WTC11 (cell line): ENCODE data around the gene CHID1.

Source experiments
- ESRRA ChIP-seq: sonication (generic); formaldehyde crosslinking; IDR thresholded peaks from 2 replicates; pipeline ENCODE4 v1.8.1; 2022; ENCODE audit warnings: mild to moderate bottlenecking, missing genetic modification reagents, borderline replicate concordance
- FOXK1 ChIP-seq: sonication (generic); formaldehyde crosslinking; IDR thresholded peaks from 2 replicates; pipeline ENCODE4 v1.8.0; 2022; ENCODE audit warnings: mild to moderate bottlenecking, moderate library complexity, missing genetic modification reagents
- NFYB ChIP-seq: sonication (generic); formaldehyde crosslinking; conservative IDR thresholded peaks from 2 replicates; pipeline ENCODE4 v1.8.0; 2022; ENCODE audit warnings: low read depth, missing genetic modification reagents
- SMAD4 ChIP-seq: sonication (generic); formaldehyde crosslinking; IDR thresholded peaks from 2 replicates; pipeline ENCODE4 v1.8.0; 2022; ENCODE audit warnings: mild to moderate bottlenecking, missing genetic modification reagents
- ZBTB21 ChIP-seq: sonication (generic); formaldehyde crosslinking; IDR thresholded peaks from 2 replicates; pipeline ENCODE4 v1.8.1; 2023; ENCODE audit warnings: mild to moderate bottlenecking, missing genetic modification reagents, borderline replicate concordance
- TF ChIP-seq, protein P1 (sequence below): sonication (generic); formaldehyde crosslinking; IDR thresholded peaks from 2 replicates; pipeline ENCODE4 v1.8.1; 2023; ENCODE audit warnings: mild to moderate bottlenecking, missing genetic modification reagents
- TF ChIP-seq, protein P2 (sequence below): fragments of 200-600 bp; IDR thresholded peaks from 2 replicates; pipeline ENCODE4 v1.8.0; 2022; ENCODE audit warnings: antibody characterized with exemption
- TF ChIP-seq, protein P3 (sequence below): sonication (generic); formaldehyde crosslinking; IDR thresholded peaks from 2 replicates; pipeline ENCODE4 v1.8.0; 2022; ENCODE audit warnings: mild to moderate bottlenecking, missing genetic modification reagents
- TF ChIP-seq, protein P4 (sequence below): sonication (generic); formaldehyde crosslinking; conservative IDR thresholded peaks from 2 replicates; pipeline ENCODE4 v1.8.1; 2023; ENCODE audit warnings: mild to moderate bottlenecking, low read depth, missing genetic modification reagents, moderate library complexity
- TF ChIP-seq, protein P5 (sequence below): sonication (generic); formaldehyde crosslinking; IDR thresholded peaks from 2 replicates; pipeline ENCODE4 v1.8.1; 2022; ENCODE audit warnings: low read depth, mild to moderate bottlenecking, moderate library complexity, missing genetic modification reagents, borderline replicate concordance
- TF ChIP-seq, protein P6 (sequence below): fragments of 250-450 bp; sonication (Bioruptor Pico); IDR thresholded peaks from 2 replicates; pipeline ENCODE4 v1.9.0; 2021; ENCODE audit warnings: mild to moderate bottlenecking, borderline replicate concordance

DNA sequence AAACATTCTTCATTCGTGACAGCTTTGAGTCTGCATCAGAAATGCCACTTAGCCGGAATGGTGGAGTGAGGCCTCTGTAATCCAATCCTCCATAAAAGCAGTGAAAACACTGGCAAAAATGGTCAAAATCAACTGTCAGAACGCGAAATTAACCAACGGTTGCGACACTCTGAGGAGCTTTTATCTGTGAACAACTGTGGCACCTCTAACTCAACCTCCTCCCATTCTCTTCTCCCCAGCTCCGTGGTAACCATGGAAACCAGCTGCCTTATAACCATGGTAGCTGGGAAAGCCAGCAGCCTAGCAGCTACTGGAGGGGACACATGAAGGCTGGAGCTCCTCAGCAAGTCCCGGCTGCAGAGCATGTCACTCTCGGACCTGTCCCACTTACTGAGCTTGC lies 35.4 kb upstream of the CHID1 start:
- TF ChIP-seq, protein P1, sequence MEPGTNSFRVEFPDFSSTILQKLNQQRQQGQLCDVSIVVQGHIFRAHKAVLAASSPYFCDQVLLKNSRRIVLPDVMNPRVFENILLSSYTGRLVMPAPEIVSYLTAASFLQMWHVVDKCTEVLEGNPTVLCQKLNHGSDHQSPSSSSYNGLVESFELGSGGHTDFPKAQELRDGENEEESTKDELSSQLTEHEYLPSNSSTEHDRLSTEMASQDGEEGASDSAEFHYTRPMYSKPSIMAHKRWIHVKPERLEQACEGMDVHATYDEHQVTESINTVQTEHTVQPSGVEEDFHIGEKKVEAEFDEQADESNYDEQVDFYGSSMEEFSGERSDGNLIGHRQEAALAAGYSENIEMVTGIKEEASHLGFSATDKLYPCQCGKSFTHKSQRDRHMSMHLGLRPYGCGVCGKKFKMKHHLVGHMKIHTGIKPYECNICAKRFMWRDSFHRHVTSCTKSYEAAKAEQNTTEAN (CRISPR knock-in tag), result no peak
- TF ChIP-seq, protein P2, sequence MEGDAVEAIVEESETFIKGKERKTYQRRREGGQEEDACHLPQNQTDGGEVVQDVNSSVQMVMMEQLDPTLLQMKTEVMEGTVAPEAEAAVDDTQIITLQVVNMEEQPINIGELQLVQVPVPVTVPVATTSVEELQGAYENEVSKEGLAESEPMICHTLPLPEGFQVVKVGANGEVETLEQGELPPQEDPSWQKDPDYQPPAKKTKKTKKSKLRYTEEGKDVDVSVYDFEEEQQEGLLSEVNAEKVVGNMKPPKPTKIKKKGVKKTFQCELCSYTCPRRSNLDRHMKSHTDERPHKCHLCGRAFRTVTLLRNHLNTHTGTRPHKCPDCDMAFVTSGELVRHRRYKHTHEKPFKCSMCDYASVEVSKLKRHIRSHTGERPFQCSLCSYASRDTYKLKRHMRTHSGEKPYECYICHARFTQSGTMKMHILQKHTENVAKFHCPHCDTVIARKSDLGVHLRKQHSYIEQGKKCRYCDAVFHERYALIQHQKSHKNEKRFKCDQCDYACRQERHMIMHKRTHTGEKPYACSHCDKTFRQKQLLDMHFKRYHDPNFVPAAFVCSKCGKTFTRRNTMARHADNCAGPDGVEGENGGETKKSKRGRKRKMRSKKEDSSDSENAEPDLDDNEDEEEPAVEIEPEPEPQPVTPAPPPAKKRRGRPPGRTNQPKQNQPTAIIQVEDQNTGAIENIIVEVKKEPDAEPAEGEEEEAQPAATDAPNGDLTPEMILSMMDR, result no peak
- TF ChIP-seq, protein P3, sequence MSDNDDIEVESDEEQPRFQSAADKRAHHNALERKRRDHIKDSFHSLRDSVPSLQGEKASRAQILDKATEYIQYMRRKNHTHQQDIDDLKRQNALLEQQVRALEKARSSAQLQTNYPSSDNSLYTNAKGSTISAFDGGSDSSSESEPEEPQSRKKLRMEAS, result no peak
- no peak for TF ChIP-seq NFYB (CRISPR knock-in tag)
- TF ChIP-seq ZBTB21, result no peak
- TF ChIP-seq, protein P4, sequence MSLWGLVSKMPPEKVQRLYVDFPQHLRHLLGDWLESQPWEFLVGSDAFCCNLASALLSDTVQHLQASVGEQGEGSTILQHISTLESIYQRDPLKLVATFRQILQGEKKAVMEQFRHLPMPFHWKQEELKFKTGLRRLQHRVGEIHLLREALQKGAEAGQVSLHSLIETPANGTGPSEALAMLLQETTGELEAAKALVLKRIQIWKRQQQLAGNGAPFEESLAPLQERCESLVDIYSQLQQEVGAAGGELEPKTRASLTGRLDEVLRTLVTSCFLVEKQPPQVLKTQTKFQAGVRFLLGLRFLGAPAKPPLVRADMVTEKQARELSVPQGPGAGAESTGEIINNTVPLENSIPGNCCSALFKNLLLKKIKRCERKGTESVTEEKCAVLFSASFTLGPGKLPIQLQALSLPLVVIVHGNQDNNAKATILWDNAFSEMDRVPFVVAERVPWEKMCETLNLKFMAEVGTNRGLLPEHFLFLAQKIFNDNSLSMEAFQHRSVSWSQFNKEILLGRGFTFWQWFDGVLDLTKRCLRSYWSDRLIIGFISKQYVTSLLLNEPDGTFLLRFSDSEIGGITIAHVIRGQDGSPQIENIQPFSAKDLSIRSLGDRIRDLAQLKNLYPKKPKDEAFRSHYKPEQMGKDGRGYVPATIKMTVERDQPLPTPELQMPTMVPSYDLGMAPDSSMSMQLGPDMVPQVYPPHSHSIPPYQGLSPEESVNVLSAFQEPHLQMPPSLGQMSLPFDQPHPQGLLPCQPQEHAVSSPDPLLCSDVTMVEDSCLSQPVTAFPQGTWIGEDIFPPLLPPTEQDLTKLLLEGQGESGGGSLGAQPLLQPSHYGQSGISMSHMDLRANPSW (CRISPR knock-in tag), result no peak
- no peak for TF ChIP-seq SMAD4 (CRISPR knock-in tag)
- TF ChIP-seq, protein P5, sequence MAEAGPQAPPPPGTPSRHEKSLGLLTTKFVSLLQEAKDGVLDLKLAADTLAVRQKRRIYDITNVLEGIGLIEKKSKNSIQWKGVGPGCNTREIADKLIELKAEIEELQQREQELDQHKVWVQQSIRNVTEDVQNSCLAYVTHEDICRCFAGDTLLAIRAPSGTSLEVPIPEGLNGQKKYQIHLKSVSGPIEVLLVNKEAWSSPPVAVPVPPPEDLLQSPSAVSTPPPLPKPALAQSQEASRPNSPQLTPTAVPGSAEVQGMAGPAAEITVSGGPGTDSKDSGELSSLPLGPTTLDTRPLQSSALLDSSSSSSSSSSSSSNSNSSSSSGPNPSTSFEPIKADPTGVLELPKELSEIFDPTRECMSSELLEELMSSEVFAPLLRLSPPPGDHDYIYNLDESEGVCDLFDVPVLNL (CRISPR knock-in tag), result no peak
- no peak for TF ChIP-seq ESRRA (CRISPR knock-in tag)
- TF ChIP-seq, protein P6, sequence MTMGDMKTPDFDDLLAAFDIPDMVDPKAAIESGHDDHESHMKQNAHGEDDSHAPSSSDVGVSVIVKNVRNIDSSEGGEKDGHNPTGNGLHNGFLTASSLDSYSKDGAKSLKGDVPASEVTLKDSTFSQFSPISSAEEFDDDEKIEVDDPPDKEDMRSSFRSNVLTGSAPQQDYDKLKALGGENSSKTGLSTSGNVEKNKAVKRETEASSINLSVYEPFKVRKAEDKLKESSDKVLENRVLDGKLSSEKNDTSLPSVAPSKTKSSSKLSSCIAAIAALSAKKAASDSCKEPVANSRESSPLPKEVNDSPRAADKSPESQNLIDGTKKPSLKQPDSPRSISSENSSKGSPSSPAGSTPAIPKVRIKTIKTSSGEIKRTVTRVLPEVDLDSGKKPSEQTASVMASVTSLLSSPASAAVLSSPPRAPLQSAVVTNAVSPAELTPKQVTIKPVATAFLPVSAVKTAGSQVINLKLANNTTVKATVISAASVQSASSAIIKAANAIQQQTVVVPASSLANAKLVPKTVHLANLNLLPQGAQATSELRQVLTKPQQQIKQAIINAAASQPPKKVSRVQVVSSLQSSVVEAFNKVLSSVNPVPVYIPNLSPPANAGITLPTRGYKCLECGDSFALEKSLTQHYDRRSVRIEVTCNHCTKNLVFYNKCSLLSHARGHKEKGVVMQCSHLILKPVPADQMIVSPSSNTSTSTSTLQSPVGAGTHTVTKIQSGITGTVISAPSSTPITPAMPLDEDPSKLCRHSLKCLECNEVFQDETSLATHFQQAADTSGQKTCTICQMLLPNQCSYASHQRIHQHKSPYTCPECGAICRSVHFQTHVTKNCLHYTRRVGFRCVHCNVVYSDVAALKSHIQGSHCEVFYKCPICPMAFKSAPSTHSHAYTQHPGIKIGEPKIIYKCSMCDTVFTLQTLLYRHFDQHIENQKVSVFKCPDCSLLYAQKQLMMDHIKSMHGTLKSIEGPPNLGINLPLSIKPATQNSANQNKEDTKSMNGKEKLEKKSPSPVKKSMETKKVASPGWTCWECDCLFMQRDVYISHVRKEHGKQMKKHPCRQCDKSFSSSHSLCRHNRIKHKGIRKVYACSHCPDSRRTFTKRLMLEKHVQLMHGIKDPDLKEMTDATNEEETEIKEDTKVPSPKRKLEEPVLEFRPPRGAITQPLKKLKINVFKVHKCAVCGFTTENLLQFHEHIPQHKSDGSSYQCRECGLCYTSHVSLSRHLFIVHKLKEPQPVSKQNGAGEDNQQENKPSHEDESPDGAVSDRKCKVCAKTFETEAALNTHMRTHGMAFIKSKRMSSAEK (CRISPR knock-in tag), result no peak
- no peak for TF ChIP-seq FOXK1 (CRISPR knock-in tag)
